CD4-positive, CD25-positive, alpha-beta regulatory T cell (primary cell): Measurements from ENCODE around the gene N4BP2. TPM values are rescaled to one million over a fixed set of nuclear protein-coding genes. Genes with fewer than 3 reads are reported as not detected.

Source experiments
- ATAC-seq, 2 donors: fragments of 150-1000 bp; cut with Tn5 transposase; one replicate each; pipeline ENCODE4 v1.10.0; 2021; ENCODE audit warnings: low read depth in 2 of 2, moderate number of reproducible peaks in 2 of 2, moderate library complexity in 1 of 2
- DNase-seq, 3 donors: peaks; one replicate each; pipeline versions ENCODE4 v3.0.0 to v3.0.0-alpha.2; 2012 to 2022; ENCODE audit warnings: mixed read lengths in 1 of 3
- H3K27ac ChIP-seq: one replicate; pipeline ENCODE4 v1.7.0; 2013; ENCODE audit warnings: mild to moderate bottlenecking, low read length; ENCODE audit not compliant: insufficient read depth, poor library complexity, severe bottlenecking
- H3K27me3 ChIP-seq: one replicate; pipeline ENCODE4 v1.7.0; 2013; ENCODE audit warnings: low read length; ENCODE audit not compliant: control insufficient read depth, insufficient read depth
- H3K36me3 ChIP-seq: one replicate; pipeline ENCODE4 v1.7.0; 2013; ENCODE audit warnings: mild to moderate bottlenecking, low read length, moderate library complexity; ENCODE audit not compliant: control insufficient read depth, insufficient read depth
- H3K4me1 ChIP-seq: 2 replicates; pipeline ENCODE4 v1.7.0; 2013; ENCODE audit warnings: mild to moderate bottlenecking, low read length; ENCODE audit not compliant: insufficient read depth, control insufficient read depth, poor library complexity, severe bottlenecking
- H3K4me3 ChIP-seq: one replicate; pipeline ENCODE4 v1.7.0; 2013; ENCODE audit warnings: low read depth, mild to moderate bottlenecking, low read length, moderate library complexity
- H3K9me3 ChIP-seq, 2 experiments: 1 replicate in 1 of 2; 2 replicates in 1 of 2; pipeline ENCODE4 v1.7.0; 2013; ENCODE audit warnings: low read length in 2 of 2, mild to moderate bottlenecking in 1 of 2, moderate library complexity in 1 of 2; ENCODE audit not compliant: control insufficient read depth in 2 of 2
- H3K27ac Mint-ChIP-seq, 3 donors: one replicate each; pipeline ENCODE4 v1.8.0; 2020 to 2022; ENCODE audit warnings: mild to moderate bottlenecking in 3 of 3, mixed read lengths in 3 of 3, moderate library complexity in 2 of 3
- H3K27me3 Mint-ChIP-seq: one replicate; pipeline ENCODE4 v1.8.0; 2022; ENCODE audit warnings: mild to moderate bottlenecking, mixed read lengths
- H3K36me3 Mint-ChIP-seq: one replicate; pipeline ENCODE4 v1.8.0; 2020; ENCODE audit warnings: mixed read lengths
- H3K4me1 Mint-ChIP-seq, 4 donors: one replicate each; pipeline ENCODE4 v1.8.0; 2020 to 2022; ENCODE audit warnings: mixed read lengths in 4 of 4, mild to moderate bottlenecking in 1 of 4
- H3K4me3 Mint-ChIP-seq, 4 donors: one replicate each; pipeline ENCODE4 v1.8.0; 2020 to 2022; ENCODE audit warnings: mild to moderate bottlenecking in 4 of 4, mixed read lengths in 4 of 4, moderate library complexity in 3 of 4
- H3K9me3 Mint-ChIP-seq, 7 donors: one replicate each; pipeline ENCODE4 v1.8.0; 2020 to 2022; ENCODE audit warnings: mixed read lengths in 7 of 7, mild to moderate bottlenecking in 3 of 7, moderate library complexity in 2 of 7
- polyA plus RNA-seq, 4 donors: library from polyadenylated mRNA; unstranded; fragments of 300-500 nt; fragmentation: Illumina TruSeq; gene quantifications; one replicate each; pipeline ENCODE4 v1.2.3, GENCODE V29; 2021
- total RNA-seq: library from RNA; stranded (reverse); gene quantifications from one replicate; pipeline ENCODE4 v1.2.3, GENCODE V29; 2022

The N4BP2 gene
- total and polyA plus RNA-seq, 5 donors from 2014 or later, result 6.3 to 21.4 (median 10.1) TPM

- H3K27ac Mint-ChIP-seq, result peak overlapping the region; percentile 90 to 96 (median 90)
- no peaks in the 10 kb centered on the region for H3K9me3 ChIP-seq
- H3K27ac ChIP-seq, result peak overlapping the region; percentile 78
- H3K27me3 Mint-ChIP-seq, result peaks cover 10% of the 10 kb centered on the region
- H3K36me3 Mint-ChIP-seq, result peaks cover 9% of the 10 kb centered on the region
- H3K4me3 ChIP-seq, result peak overlapping the region; percentile 88
- no peaks in the 10 kb centered on the region for H3K36me3 ChIP-seq
- DNase-seq (no peak), ATAC-seq (no peak)
- H3K4me3 Mint-ChIP-seq, result peak overlapping the region; percentile 91 to 99 (median 97)
- H3K27me3 ChIP-seq, result no peaks in the 10 kb centered on the region
- H3K4me1 Mint-ChIP-seq, result peaks cover 18 to 49% (median 29%) of the 10 kb centered on the region in 4 donors
- peaks cover 0 to 2% (median 0%) of the 10 kb centered on the region in 7 donors for H3K9me3 Mint-ChIP-seq
- peaks cover 37% of the 10 kb centered on the region for H3K4me1 ChIP-seq
Observed at GRCh38 chr4:40058121-40058520, 1.5 kb downstream of the N4BP2 start.

DNA sequence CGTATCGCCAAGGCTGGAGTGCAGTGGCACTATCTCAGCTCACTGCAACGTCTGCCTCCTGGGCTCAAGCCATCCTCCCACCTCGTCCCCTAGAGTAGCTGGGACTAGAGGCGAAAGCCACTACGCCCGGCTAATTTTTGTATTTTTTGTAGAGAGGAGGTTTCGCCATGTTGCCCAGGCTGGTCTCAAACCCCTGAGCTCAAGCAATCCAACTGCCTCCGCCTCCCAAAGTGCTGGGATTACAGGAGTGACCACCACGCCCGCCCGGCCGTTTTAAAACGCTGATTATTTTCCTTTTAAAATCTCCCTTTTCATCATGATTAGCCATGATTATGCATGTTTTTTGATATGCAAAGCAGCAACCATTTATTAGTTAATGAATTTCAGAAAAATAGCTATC, 2.2 kb downstream of the N4BP2 start:
- no peaks in the 10 kb centered on the region for H3K9me3 ChIP-seq
- H3K27me3 ChIP-seq, result no peaks in the 10 kb centered on the region
- Mint-ChIP-seq H3K27me3 (peaks cover 10% of the 10 kb centered on the region), H3K4me1 (peaks cover 18 to 51% (median 31%) of the 10 kb centered on the region in 4 donors), H3K4me3 (peak overlapping the region; percentile 61 to 99 (median 84)), H3K9me3 (peaks cover 0 to 2% (median 0%) of the 10 kb centered on the region in 7 donors), H3K36me3 (peaks cover 9% of the 10 kb centered on the region), H3K27ac (peak overlapping the region in 1 of 3 donors; percentile 64)
- DNase-seq, result no peak
- H3K4me3 ChIP-seq, result peak overlapping the region; percentile 88
- H3K4me1 ChIP-seq, result peaks cover 37% of the 10 kb centered on the region
- no peak for ATAC-seq
- no peaks in the 10 kb centered on the region for H3K36me3 ChIP-seq
- no peak overlapping the region for H3K27ac ChIP-seq

GRCh38 chr4:40059362-40059761, 2.7 kb downstream of the N4BP2 start:
- H3K9me3 ChIP-seq, result no peaks in the 10 kb centered on the region
- Mint-ChIP-seq H3K36me3 (peaks cover 12% of the 10 kb centered on the region), H3K4me1 (peaks cover 18 to 51% (median 32%) of the 10 kb centered on the region in 4 donors), H3K27me3 (peaks cover 10% of the 10 kb centered on the region), H3K9me3 (peaks cover 0 to 2% (median 0%) of the 10 kb centered on the region in 7 donors), H3K27ac (peak overlapping the region in 2 of 3 donors; percentile 4 to 64), H3K4me3 (peak overlapping the region in 3 of 4 donors; percentile 61 to 97 (median 70))
- H3K36me3 ChIP-seq, result no peaks in the 10 kb centered on the region
- H3K27ac ChIP-seq, result no peak overlapping the region
- no peak overlapping the region for H3K4me3 ChIP-seq
- no peak for ATAC-seq
- no peaks in the 10 kb centered on the region for H3K27me3 ChIP-seq
- DNase-seq, result no peak
- H3K4me1 ChIP-seq, result peaks cover 37% of the 10 kb centered on the region

DNA sequence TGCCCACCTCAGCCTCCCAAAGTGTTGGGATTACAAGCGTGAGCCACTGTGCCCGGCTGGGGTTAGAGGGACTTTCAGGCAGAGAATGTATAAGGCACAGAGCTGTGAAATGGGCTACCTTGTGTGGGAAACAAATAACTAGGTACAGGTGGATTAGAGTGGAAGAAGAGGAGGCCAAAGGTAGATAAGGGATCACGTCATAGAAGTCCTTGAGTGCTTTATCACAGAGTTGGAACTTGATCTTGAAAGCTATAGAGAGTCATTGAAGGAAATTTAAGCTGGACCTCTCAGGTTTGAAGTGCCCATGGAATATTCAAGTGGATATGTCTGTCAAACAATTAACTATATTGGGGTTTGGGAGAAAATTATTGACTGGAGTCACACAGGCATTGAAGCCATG, 8.4 kb downstream of the N4BP2 start:
- Mint-ChIP-seq H3K4me3 (peak overlapping the region in 1 of 4 donors; percentile 23), H3K9me3 (peaks cover 0 to 1% (median 0%) of the 10 kb centered on the region in 7 donors), H3K27ac (peak overlapping the region in 2 of 3 donors; percentile 3 to 32), H3K27me3 (no peaks in the 10 kb centered on the region), H3K4me1 (peaks cover 27 to 59% (median 44%) of the 10 kb centered on the region in 4 donors), H3K36me3 (peaks cover 25% of the 10 kb centered on the region)
- ATAC-seq (no peak), DNase-seq (no peak)
- Histone ChIP-seq H3K4me3 (no peak overlapping the region), H3K27me3 (no peaks in the 10 kb centered on the region), H3K27ac (no peak overlapping the region), H3K36me3 (no peaks in the 10 kb centered on the region), H3K4me1 (peaks cover 9% of the 10 kb centered on the region), H3K9me3 (no peaks in the 10 kb centered on the region)

- peaks cover 25% of the 10 kb centered on the region for H3K36me3 Mint-ChIP-seq
- DNase-seq (peak in 1 of 3 donors; percentile 24), ATAC-seq (no peak)
- H3K4me1 ChIP-seq, result peaks cover 9% of the 10 kb centered on the region
- no peaks in the 10 kb centered on the region for H3K9me3 ChIP-seq
- H3K36me3 ChIP-seq, result no peaks in the 10 kb centered on the region
- no peak overlapping the region for H3K4me3 ChIP-seq
- peaks cover 27 to 66% (median 46%) of the 10 kb centered on the region in 4 donors for H3K4me1 Mint-ChIP-seq
- no peak overlapping the region for H3K27ac ChIP-seq
- no peaks in the 10 kb centered on the region for H3K27me3 Mint-ChIP-seq
- peak overlapping the region in 1 of 4 donors; percentile 42 for H3K4me3 Mint-ChIP-seq
- H3K27ac Mint-ChIP-seq, result peak overlapping the region in 2 of 3 donors; percentile 11 to 59
- no peaks in the 10 kb centered on the region for H3K27me3 ChIP-seq
- H3K9me3 Mint-ChIP-seq, result peaks cover 0 to 1% (median 0%) of the 10 kb centered on the region in 7 donors
Observed at GRCh38 chr4:40066651-40067050, 10.0 kb downstream of the N4BP2 start.

- Mint-ChIP-seq H3K4me1 (peaks cover 18 to 49% (median 28%) of the 10 kb centered on the region in 4 donors), H3K27me3 (no peaks in the 10 kb centered on the region), H3K27ac (peak overlapping the region in 1 of 3 donors; percentile 1), H3K9me3 (no peaks in the 10 kb centered on the region), H3K36me3 (peaks cover 14% of the 10 kb centered on the region), H3K4me3 (no peak overlapping the region)
- Histone ChIP-seq H3K4me1 (peaks cover 3% of the 10 kb centered on the region), H3K27ac (no peak overlapping the region), H3K4me3 (no peak overlapping the region), H3K9me3 (no peaks in the 10 kb centered on the region), H3K36me3 (peaks cover 5% of the 10 kb centered on the region), H3K27me3 (no peaks in the 10 kb centered on the region)
- ATAC-seq (no peak), DNase-seq (no peak)
Observed at GRCh38 chr4:40070387-40070786, 13.7 kb downstream of the N4BP2 start.

DNA sequence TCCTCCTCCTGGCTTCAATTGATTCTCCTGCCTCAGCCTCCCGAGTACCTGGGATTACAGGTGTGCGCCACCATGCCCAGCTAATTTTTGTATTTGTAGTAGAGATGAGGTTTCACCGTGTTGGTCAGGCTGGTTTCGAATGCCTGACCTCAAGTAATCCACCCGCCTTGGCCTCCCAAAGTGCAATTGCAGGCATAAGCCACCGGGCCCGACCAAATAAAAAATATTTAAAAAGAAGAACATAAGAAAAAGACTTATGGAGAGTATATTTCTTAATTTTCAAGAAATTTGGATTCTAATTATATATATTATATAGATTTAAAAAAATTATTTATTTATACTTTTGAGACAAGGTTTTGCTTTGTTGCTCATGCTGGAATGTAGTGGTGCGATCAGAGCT, 29.8 kb downstream of the N4BP2 start:
- Mint-ChIP-seq H3K4me3 (no peak overlapping the region), H3K9me3 (no peaks in the 10 kb centered on the region), H3K27me3 (no peaks in the 10 kb centered on the region), H3K4me1 (peaks cover 7 to 13% (median 11%) of the 10 kb centered on the region in 4 donors), H3K27ac (no peak overlapping the region), H3K36me3 (peaks cover 12% of the 10 kb centered on the region)
- no peak for ATAC-seq
- Histone ChIP-seq H3K4me3 (no peak overlapping the region), H3K27me3 (no peaks in the 10 kb centered on the region), H3K9me3 (no peaks in the 10 kb centered on the region), H3K4me1 (no peaks in the 10 kb centered on the region), H3K27ac (no peak overlapping the region), H3K36me3 (no peaks in the 10 kb centered on the region)
- no peak for DNase-seq

GRCh38 chr4:40087799-40088366, 31.2 kb downstream of the N4BP2 start:
- H3K27ac Mint-ChIP-seq, result no peak overlapping the region
- peaks cover 11% of the 10 kb centered on the region for H3K36me3 Mint-ChIP-seq
- H3K4me3 Mint-ChIP-seq, result no peak overlapping the region
- Histone ChIP-seq H3K4me1 (no peaks in the 10 kb centered on the region), H3K27ac (no peak overlapping the region), H3K4me3 (no peak overlapping the region), H3K36me3 (no peaks in the 10 kb centered on the region), H3K27me3 (no peaks in the 10 kb centered on the region), H3K9me3 (no peaks in the 10 kb centered on the region)
- no peaks in the 10 kb centered on the region for H3K27me3 Mint-ChIP-seq
- H3K4me1 Mint-ChIP-seq, result peaks cover 7 to 16% (median 13%) of the 10 kb centered on the region in 4 donors
- no peak for ATAC-seq
- H3K9me3 Mint-ChIP-seq, result no peaks in the 10 kb centered on the region
- DNase-seq, result no peak
